D721Med (cell line): ENCODE results near the gene TCF7L1.
"Not testable (repeated sequence)": the region's sequence is repeated elsewhere in the genome, so short reads cannot be mapped to it uniquely, and the experiment has no call there.

Experiments used
- DNase-seq: peaks from one replicate; pipeline ENCODE4 v3.0.0; 2011; ENCODE audit warnings: low spot score; ENCODE audit not compliant: insufficient read length
- FAIRE-seq: peaks from 2 replicates; lab custom pipeline; 2011; peaks lifted over from hg19 to GRCh38; lab: Jason Lieb, UNC
- TF ChIP-seq, protein P1 (sequence below): IDR thresholded peaks from 2 replicates; pipeline ENCODE4 v1.5.1; 2012; ENCODE audit warnings: mild to moderate bottlenecking, control low read depth; ENCODE audit not compliant: insufficient read depth; ENCODE audit errors: missing control alignments

Gene TCF7L1

DNA sequence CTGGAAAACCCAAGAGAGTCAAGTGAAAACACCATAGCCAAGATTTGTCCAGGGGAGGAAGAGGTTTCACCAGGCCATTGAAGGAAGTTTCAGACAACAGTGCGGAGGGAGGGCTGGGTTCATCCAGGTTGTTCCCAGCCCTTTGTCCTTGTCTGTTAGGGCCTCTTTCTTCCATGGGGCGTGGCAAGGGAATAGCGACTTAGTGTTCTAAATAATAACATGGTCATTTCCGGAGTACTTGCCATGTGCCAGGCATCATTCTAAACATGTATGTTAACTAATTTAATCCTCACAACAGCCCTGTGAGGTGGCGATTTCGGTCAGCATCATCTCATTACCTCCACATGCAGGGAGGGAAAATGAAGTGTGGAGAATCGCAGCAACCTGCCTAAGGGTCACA, 77.3 kb downstream of the TCF7L1 start:
- no peak for FAIRE-seq
- TF ChIP-seq, protein P1, sequence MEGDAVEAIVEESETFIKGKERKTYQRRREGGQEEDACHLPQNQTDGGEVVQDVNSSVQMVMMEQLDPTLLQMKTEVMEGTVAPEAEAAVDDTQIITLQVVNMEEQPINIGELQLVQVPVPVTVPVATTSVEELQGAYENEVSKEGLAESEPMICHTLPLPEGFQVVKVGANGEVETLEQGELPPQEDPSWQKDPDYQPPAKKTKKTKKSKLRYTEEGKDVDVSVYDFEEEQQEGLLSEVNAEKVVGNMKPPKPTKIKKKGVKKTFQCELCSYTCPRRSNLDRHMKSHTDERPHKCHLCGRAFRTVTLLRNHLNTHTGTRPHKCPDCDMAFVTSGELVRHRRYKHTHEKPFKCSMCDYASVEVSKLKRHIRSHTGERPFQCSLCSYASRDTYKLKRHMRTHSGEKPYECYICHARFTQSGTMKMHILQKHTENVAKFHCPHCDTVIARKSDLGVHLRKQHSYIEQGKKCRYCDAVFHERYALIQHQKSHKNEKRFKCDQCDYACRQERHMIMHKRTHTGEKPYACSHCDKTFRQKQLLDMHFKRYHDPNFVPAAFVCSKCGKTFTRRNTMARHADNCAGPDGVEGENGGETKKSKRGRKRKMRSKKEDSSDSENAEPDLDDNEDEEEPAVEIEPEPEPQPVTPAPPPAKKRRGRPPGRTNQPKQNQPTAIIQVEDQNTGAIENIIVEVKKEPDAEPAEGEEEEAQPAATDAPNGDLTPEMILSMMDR, result no peak

DNA sequence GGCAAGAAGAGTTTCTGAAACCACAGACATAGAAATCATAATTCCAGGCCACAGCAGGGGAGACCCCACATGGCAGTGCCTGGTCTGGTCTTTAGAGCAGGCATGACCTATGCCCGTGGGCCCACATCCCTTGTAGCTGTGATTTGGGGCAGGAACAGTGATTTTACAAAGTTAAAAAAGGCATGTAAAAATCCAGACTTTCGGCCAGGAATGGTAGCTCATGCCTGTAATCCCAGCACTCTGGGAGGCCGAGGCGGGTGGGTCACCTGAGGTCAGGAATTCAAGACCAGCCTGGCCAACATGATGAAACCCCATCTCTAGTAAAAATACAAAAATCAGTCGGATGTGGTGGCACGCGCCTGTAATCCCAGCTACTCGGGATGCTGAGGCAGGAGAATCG, 78.4 kb downstream of the TCF7L1 start:
- not testable (repeated sequence) for DNase-seq, FAIRE-seq

More for the DNA sequence above, 77.3 kb downstream of the TCF7L1 start:
- DNase-seq, result no peak

DNA sequence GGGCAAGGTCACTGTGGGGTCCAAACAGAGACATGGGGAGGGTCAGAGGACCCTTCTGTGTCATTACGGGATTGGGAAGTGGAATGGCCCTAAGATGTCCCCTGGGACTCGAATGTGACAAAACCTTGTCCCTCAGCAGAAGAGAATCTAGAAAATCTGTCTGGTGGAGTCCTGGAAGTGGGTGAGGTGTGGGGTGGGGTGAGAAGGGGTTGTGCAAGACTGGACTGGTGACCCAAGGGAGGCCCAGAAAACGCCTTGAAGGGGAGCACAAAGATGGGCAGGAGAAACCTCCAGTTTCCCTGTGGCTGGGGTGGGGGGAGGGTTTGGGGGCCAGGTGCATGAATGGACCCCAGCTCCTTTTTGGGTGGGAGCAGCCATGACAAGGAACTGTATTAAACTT, 79.6 kb downstream of the TCF7L1 start:
- FAIRE-seq (no peak), DNase-seq (no peak)
- TF ChIP-seq, protein P1, result no peak

DNA sequence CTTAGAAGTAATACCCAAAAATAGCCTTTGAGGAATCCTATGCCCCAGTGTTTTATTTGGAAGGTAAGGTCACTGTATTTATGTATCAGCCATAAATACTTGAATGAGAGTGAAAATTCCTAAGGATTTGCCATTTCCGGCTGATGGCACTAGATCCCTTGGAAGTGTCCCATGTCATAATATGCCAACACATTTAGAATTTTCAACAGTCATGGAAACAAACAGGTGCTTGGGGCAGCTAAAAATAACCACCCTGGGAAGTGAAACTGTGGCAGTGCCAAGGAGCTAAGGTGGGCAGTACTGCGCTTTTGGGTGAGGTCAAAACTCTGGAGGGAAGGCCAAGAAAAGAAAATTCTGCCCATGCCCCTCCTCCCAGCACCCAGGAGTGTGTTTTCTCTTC, 80.2 kb downstream of the TCF7L1 start:
- no peak for DNase-seq
- no peak for FAIRE-seq
- TF ChIP-seq, protein P1, result no peak

DNA sequence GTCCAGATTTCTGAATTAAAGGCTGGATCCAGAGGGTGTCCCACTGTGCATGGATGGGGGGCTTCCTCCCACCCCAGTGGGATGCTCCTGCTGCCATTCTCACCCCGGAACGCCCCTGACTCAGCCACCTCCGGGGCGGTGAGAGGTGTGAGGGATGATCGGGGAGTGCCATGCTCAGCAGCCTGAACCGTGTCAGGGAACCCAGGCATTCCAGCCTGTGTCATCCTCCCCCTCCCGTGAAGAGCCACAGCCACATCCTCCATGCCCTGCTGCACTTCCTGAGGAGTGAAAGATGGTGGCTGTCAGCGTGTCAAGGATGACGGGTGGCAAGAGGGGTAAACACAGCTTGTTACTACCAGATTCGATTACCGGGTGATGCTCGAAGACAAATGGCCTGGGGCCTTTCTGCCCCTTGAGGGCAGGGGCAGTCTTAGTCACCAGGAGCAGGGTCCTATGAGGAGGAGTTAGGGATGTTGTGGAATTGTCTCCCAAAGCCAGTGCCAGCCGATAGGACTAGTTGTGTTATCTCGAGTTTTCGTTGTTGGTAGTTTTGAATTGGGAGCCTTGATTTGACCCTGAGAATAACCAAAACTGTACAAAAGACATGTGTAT, 80.8 kb downstream of the TCF7L1 start:
- DNase-seq (no peak), FAIRE-seq (no peak)
- TF ChIP-seq, protein P1, result no peak

DNA sequence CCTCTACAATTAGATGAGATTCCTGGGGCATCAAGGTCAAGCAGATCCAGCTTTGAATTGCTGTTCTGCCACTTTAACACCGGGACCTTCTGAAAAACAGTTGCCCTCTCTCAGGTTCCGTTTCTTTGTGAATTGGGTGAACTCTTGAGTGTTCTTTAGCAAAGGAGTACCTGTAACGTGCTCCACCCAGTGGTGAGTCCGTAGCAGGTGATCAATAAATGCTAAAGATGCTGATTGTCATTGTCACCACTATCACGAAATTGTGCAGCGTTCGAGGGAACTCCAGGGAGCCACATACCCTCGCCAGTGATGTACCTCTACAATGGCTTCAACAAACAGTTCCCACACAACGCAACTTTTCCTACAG, 81.9 kb downstream of the TCF7L1 start:
- DNase-seq (no peak), FAIRE-seq (no peak)
- TF ChIP-seq, protein P1, result no peak

DNA sequence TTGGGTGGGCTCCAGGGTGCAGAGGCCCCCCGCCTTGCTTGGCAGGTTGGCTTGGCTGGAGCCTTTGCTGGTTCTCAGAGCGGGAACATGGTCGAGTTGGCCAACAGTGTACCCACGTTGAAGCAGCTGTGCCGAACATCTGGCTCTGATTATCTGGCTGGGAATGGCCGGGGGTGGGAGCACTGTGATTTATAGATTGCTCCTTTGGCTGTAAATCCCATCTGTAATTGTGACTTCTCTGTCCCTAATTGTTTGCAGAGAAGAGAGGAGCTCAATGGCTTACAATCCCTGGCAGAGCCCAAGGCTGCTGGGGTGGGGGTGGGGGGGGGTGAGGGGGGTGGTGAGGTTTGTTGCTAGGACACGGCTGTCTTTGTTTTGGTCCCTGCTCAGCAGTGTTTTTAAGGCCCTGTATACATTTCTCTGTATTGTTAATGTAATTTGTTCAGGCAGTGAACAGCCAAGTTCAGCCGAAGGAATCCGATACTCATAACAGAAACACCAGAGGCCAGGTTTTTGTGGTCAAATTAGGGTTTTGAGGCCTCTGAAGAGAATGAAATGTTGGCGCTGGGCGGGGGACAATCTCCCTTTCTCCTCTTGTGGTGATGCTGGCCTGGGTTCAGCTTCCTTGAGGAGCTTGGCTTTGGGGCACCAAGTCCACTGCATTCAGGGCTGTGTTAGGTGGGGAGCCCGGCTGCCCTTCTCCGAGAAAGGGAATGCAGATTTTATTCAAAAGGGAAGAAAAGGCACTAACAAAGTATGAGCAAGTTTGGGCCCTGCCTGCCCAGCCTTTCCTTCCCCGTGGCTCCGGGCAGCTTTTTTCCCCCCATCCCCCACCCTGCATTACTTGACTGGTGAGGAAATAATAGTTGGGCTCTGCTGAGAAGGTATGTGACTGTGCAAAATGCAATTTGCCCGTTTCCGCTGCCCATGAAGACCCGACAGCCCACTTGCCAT, 82.5 kb downstream of the TCF7L1 start:
- TF ChIP-seq, protein P1, result no peak
- FAIRE-seq (no peak), DNase-seq (no peak)
